HG03460 (cell line): ENCODE measurements around the gene UQCC2.

Experiments used
- ATAC-seq: cut with Tn5 transposase; IDR thresholded peaks from one replicate; pipeline ENCODE4 v1.9.1; 2021; ENCODE audit not compliant: unreplicated experiment

The UQCC2 gene

GRCh38 chr6:33658982-33659689 is 52.4 kb downstream of the UQCC2 start:
- ATAC-seq = no peak

DNA sequence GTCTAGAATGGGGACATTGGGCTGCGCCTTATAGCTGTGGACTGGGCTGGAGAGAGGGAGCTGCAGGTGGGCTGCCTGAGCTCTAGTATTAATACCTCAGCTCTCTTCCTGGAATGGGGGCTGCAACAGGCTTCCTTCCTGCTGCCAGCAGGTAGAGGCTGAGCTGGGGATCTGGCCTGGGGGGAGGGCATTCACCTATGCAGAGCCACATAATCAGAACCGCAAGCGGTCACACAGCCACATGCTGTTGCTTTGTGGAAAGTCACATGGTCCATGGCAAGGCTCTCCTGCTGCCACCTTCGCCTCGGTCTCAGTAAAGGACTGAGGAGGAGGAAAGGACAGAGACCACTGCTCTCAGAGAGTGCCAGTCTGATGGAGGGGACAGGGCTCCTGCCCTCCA is 54.7 kb downstream of the UQCC2 start:
- ATAC-seq = no peak

GRCh38 chr6:33654831-33655554 is 56.5 kb downstream of the UQCC2 start:
- no peak for ATAC-seq

DNA sequence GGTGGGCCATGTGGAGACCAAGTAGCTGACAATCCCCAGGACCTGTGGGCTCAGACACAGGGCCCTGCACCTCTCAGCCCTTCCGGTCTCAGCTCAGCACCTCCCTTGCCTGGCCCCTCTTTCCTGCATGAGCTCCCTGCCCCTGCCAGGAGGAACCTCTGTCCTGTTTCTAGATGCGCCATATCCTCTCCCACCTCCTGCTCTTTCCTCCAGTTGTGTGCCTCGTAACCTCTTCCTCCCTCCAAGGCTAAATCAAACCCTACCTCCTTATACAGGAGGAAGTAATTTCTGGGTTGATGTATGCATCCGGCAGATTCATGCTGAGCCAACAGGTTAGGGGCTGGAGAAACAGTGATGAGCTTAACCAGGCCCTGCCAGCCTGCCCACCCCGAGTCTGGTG is 59.5 kb downstream of the UQCC2 start:
- ATAC-seq = no peak

DNA sequence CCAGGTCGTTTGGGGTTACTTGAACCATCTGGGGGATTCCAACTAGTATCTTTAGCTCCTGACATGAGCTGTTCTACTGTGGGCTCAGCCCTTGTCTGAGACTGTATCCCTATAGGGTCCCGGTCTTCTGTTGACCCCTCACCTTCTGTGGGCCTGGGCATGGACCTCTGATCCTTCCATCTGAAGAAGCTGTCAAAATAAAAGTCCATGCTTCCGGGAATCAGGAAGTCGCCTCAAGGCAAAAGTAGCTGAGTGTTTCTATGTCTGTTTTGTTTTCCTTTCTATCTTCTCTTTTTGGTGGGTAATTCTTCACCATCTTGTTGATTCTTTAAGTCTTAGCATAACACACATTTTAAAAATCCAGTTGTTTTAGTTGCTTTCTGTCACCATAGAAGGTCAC is 60.1 kb downstream of the UQCC2 start:
- no peak for ATAC-seq
